GM20000 (cell line): ENCODE measurements around the gene PIMREG.
A peak's percentile ranks its signal among the peaks of the same experiment; 100 is the strongest.

Experiments used
- DNase-seq: peaks from one replicate; pipeline ENCODE4 v3.0.0; 2012; ENCODE audit warnings: low spot score
- TF ChIP-seq, protein P1 (sequence below): IDR thresholded peaks from 2 replicates; pipeline ENCODE4 v1.5.1; 2012; ENCODE audit warnings: mild to moderate bottlenecking, control low read depth; ENCODE audit errors: extremely low read depth, missing control alignments

The PIMREG gene, protein sequence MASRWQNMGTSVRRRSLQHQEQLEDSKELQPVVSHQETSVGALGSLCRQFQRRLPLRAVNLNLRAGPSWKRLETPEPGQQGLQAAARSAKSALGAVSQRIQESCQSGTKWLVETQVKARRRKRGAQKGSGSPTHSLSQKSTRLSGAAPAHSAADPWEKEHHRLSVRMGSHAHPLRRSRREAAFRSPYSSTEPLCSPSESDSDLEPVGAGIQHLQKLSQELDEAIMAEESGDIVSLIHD

DNA sequence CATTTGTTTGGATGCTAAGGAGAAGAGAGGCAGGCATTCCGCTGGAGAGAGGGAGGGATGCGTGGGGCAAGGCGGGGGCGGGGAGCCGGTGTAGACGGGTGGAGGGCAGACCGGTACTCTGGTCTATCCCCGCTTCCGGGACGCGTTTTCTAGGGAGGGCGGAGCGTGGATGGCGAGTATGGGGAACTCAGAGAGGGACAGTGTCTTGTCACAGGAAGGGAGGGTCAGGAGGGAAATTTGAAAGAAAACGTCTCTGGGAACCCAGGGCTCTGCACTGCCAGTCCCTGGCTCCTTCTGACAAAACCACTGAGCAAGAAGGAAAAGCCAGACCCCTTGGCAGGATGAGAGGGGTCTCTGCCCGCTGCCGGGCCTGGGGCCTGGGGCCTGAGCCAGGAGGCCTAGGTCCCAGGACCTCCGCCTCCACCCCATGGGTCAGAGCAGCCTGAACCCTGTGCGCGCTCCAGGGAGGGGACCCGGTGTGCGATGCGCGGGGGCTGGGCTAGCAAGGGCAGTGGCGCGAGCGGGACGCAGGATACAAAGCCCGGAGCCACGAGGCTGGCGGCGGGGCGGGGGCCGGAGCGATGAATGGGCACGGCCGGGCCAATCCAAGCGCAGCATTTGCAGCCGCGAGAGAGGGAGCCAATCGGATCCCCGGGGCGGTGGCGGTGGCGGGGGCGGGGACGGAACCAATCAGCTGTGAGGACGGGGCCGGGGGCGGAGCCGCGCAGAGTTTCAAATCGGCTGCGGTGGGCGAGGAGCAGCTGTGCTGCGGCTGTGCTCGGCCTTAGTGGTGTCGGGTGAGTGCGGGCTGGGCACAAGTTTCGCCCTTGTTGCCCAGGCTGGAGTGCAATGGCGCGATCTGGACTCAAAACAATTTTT is at the start of gene PIMREG:
PIMREG (plus strand) TSS at position 764 of the 879 bp plus-strand sequence. CDS start 656 bp downstream, outside the sequence.
- TF ChIP-seq, protein P1, sequence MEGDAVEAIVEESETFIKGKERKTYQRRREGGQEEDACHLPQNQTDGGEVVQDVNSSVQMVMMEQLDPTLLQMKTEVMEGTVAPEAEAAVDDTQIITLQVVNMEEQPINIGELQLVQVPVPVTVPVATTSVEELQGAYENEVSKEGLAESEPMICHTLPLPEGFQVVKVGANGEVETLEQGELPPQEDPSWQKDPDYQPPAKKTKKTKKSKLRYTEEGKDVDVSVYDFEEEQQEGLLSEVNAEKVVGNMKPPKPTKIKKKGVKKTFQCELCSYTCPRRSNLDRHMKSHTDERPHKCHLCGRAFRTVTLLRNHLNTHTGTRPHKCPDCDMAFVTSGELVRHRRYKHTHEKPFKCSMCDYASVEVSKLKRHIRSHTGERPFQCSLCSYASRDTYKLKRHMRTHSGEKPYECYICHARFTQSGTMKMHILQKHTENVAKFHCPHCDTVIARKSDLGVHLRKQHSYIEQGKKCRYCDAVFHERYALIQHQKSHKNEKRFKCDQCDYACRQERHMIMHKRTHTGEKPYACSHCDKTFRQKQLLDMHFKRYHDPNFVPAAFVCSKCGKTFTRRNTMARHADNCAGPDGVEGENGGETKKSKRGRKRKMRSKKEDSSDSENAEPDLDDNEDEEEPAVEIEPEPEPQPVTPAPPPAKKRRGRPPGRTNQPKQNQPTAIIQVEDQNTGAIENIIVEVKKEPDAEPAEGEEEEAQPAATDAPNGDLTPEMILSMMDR: no peak
- peak; percentile 97 for DNase-seq

DNA sequence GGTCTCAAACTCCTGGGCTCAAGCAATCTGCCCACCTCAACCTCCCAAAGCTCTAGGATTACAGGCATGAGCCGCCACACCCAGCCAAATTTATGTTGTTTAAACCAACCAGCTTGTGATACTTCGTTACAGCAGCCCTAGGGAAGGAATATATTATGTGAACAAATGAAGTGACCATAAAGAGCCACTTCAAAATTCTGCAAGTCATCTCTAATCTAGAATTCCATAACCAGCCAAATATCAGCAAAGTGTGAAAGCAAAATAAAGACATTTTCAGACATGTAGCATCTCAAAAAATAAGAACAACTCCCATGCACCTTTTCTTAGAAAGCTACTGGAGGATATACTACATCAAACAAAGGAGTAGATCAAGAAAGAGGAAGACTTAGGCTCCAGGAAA is 45.3 kb upstream of the PIMREG start:
- TF ChIP-seq, protein P1: no peak
- no peak for DNase-seq

DNA sequence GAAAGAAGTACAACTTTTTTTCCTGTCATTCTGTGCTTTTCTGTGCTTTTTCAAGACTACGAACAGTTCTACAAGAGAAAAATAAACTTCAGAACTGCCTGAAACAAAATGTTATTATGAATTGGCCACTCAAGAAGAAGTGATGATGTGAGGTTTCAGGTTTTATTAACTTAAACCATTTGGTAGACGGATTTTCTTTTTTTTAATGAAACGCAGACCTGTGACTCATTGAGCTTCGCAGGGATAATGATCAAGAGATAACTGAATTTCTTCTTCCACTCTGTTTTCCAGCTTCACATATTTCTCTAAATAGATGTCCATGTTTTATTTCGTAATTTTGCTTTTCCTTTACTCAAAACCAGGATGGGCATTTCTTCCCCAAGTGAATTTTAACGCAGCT is 42.0 kb upstream of the PIMREG start:
- DNase-seq: no peak
- TF ChIP-seq, protein P1: no peak

DNA sequence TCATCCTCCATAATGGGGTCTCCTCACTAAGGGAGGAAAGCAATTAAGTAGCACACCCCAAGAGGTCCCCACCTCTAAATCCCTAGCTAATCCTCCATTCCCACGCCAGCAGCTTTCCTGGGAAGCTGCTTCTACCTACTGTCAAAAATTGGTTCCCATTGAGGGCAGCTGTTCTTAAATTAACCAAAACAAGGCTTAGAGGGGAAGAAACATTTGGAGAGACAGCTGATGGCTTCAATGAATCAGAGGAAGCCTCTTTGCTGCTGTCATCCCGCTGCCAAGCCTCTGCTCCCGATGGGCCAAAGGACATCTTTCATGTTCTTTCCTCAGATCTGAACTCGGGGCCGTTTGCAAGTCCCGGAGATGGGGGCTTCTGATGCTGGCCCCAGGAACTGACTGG is 36.0 kb upstream of the PIMREG start:
- DNase-seq: no peak
- TF ChIP-seq, protein P1: no peak

DNA sequence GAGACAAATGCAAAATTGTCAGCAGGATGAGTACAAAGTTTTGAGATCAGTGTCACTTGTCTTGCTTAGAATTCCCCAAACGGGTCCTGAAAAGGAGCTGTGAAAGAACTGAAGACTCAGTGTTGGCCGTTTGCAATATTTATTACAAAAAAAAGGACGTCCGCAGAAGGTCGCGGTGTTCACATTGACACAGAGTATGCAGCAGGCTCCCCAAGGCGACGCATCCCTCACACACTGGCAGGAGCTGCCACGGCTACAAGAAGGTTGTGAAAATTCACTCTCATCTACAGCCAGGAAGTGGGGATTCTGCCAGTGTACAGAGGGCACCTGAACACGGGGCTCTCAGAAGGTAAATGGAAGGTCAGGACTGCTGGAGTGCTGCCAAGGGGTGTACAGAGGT is 35.5 kb upstream of the PIMREG start:
- TF ChIP-seq, protein P1: no peak
- no peak for DNase-seq

DNA sequence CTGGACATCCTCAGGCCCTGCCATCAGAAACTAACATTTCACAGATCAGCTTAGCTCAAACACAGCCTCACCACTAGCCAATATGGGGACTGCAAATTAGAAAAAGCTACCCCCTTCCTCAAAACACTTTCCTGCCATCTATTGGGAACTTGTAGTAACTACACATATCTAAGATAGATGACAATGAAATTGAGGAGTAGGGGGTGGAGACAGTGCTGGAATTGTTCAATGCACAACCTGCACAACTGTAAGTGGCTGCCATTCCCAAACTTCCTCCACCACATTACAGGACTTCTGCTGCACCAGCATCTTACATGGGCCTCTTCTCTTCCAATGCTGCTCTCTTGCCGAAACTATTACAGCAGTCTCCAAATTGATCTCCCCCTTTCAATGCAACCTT is 31.2 kb upstream of the PIMREG start:
- TF ChIP-seq, protein P1: peak; percentile 8
- peak; percentile 55 for DNase-seq

DNA sequence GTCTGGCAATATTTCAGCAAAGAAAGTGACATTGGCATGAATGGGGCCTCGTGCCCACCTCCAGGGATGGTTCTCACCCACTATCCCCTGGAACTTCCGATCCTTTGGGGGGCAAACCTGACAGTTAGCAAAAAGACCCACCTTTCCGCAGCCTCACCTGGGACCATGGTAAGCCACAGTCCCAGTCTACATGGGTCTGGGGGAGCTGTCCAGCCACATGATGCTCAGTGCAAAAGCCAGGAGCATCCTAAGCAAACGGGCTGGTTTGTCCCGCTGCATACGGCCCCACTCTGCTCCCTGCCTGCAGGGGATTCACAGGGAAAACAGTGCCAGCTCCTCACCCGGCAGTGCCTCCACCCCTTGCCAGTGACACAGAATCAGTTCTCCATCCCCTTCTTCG is 28.6 kb upstream of the PIMREG start:
- no peak for DNase-seq
- TF ChIP-seq, protein P1: no peak
